WTC11 (cell line): ENCODE measurements around the gene HACD2. TPM values are rescaled to one million over a fixed set of nuclear protein-coding genes. Genes with fewer than 3 reads are reported as not detected.

Source experiments
- ATAC-seq: fragments of 200-7000 bp; cut with Tn5 transposase; 2 replicates; pipeline ENCODE4 v1.10.0; 2021; ENCODE audit warnings: mild to moderate bottlenecking, moderate library complexity
- CTCF ChIA-PET: fragments of 300-600 bp; sonication (Branson Sonifier 250); formaldehyde crosslinking; loops from one replicate; lab custom pipeline; 2021; ENCODE audit warnings: antibody characterized with exemption; lab: Charles Lee
- POLR2A ChIA-PET: fragments of 350-600 bp; sonication (Branson Sonifier 250); formaldehyde crosslinking; loops from one replicate; lab custom pipeline; 2021; ENCODE audit warnings: antibody characterized with exemption; lab: Charles Lee
- DNase-seq: peaks from one replicate; pipeline ENCODE4 v3.0.0; 2021; ENCODE audit warnings: low spot score
- H3K27ac Mint-ChIP-seq: 2 replicates; pipeline ENCODE4 v1.8.0; 2021; ENCODE audit warnings: mixed read lengths
- H3K27me3 Mint-ChIP-seq: 2 replicates; pipeline ENCODE4 v1.8.0; 2021; ENCODE audit warnings: low read depth, mild to moderate bottlenecking, moderate library complexity, mixed read lengths
- H3K36me3 Mint-ChIP-seq: 2 replicates; pipeline ENCODE4 v1.8.0; 2021; ENCODE audit warnings: mixed read lengths
- H3K4me1 Mint-ChIP-seq: 2 replicates; pipeline ENCODE4 v1.8.0; 2022; ENCODE audit warnings: mixed read lengths
- H3K4me3 Mint-ChIP-seq: 2 replicates; pipeline ENCODE4 v1.8.0; 2021; ENCODE audit warnings: mild to moderate bottlenecking, moderate library complexity, mixed read lengths
- H3K9me3 Mint-ChIP-seq: 2 replicates; pipeline ENCODE4 v1.8.0; 2021; ENCODE audit warnings: mixed read lengths
- ATF2 ChIP-seq: sonication (generic); formaldehyde crosslinking; IDR thresholded peaks from 2 replicates; pipeline ENCODE4 v1.8.1; 2022; ENCODE audit warnings: low read depth, missing genetic modification reagents, borderline replicate concordance
- ATF6 ChIP-seq: sonication (generic); formaldehyde crosslinking; IDR thresholded peaks from 2 replicates; pipeline ENCODE4 v1.8.1; 2023; ENCODE audit warnings: mild to moderate bottlenecking, missing genetic modification reagents
- E2F1 ChIP-seq: sonication (generic); formaldehyde crosslinking; IDR thresholded peaks from 2 replicates; pipeline ENCODE4 v1.8.0; 2022; ENCODE audit warnings: mild to moderate bottlenecking, missing genetic modification reagents
- ETV6 ChIP-seq: sonication (generic); formaldehyde crosslinking; IDR thresholded peaks from 2 replicates; pipeline ENCODE4 v1.8.1; 2022; ENCODE audit warnings: mild to moderate bottlenecking, missing genetic modification reagents
- GTF2I ChIP-seq: fragments of 250-450 bp; sonication (Bioruptor Pico); conservative IDR thresholded peaks from 2 replicates; pipeline ENCODE4 v1.4.0; 2021; ENCODE audit warnings: mild to moderate bottlenecking
- HMGA2 ChIP-seq: fragments of 250-450 bp; sonication (Bioruptor Pico); IDR thresholded peaks from 2 replicates; pipeline ENCODE4 v1.4.0; 2021; ENCODE audit warnings: mild to moderate bottlenecking, moderate library complexity
- MYBL2 ChIP-seq: sonication (generic); formaldehyde crosslinking; IDR thresholded peaks from 2 replicates; pipeline ENCODE4 v1.8.1; 2023; ENCODE audit warnings: mild to moderate bottlenecking, moderate library complexity, missing genetic modification reagents
- PRRX2 ChIP-seq: fragments of 250-450 bp; sonication (Bioruptor Pico); IDR thresholded peaks from 2 replicates; pipeline ENCODE4 v1.8.0; 2021; ENCODE audit warnings: mild to moderate bottlenecking
- RELA ChIP-seq: sonication (generic); formaldehyde crosslinking; IDR thresholded peaks from 2 replicates; pipeline ENCODE4 v1.8.1; 2022; ENCODE audit warnings: missing genetic modification reagents, mild to moderate bottlenecking, borderline replicate concordance
- STAT6 ChIP-seq: sonication (generic); formaldehyde crosslinking; conservative IDR thresholded peaks from 2 replicates; pipeline ENCODE4 v1.8.1; 2023; ENCODE audit warnings: mild to moderate bottlenecking, low read depth, missing genetic modification reagents, moderate library complexity
- USF1 ChIP-seq: sonication (generic); formaldehyde crosslinking; IDR thresholded peaks from 2 replicates; pipeline ENCODE4 v1.8.0; 2022; ENCODE audit warnings: mild to moderate bottlenecking, missing genetic modification reagents
- ZBTB43 ChIP-seq: sonication (generic); formaldehyde crosslinking; IDR thresholded peaks from 2 replicates; pipeline ENCODE4 v1.8.1; 2023; ENCODE audit warnings: mild to moderate bottlenecking, missing genetic modification reagents
- ZNF232 ChIP-seq: sonication (generic); formaldehyde crosslinking; IDR thresholded peaks from 2 replicates; pipeline ENCODE4 v1.8.0; 2022; ENCODE audit warnings: mild to moderate bottlenecking, missing genetic modification reagents
- ZNF423 ChIP-seq: fragments of 250-450 bp; sonication (Bioruptor Pico); IDR thresholded peaks from 2 replicates; pipeline ENCODE4 v2.1.2; 2022; ENCODE audit warnings: mild to moderate bottlenecking, moderate library complexity
- total RNA-seq: library from RNA; stranded (reverse); gene quantifications from 3 replicates; pipeline ENCODE4 v1.2.3, GENCODE V29; 2021

Gene HACD2
- total RNA-seq, 1 experiment from 2014 or later, result 26.1 TPM

GRCh38 chr3:123608263-123608937 is 23.5 kb upstream of the HACD2 start:
- Mint-ChIP-seq H3K9me3 (no peaks in the 10 kb centered on the region), H3K27ac (no peak overlapping the region), H3K4me1 (peaks cover 4% of the 10 kb centered on the region), H3K36me3 (0 out of 2 replicates have a peak, but pooled peaks cover 3% of the 10 kb centered on the region), H3K4me3 (no peak overlapping the region), H3K27me3 (no peaks in the 10 kb centered on the region)
- TF ChIP-seq ZNF423 (no peak), PRRX2 (no peak)
- CTCF ChIA-PET, result interaction anchor here (1.3 kb wide), 1 partner anchor 34 kb away, joined by 7 read pairs; no protein-coding TSS in a partner anchor
- ATAC-seq (no peak), DNase-seq (no peak)
- POLR2A ChIA-PET, result interaction anchor here (0.9 kb wide), 1 partner anchor 8 kb away, joined by 3 read pairs; no protein-coding TSS in a partner anchor

- ChIA-PET POLR2A (no interaction called here), CTCF (interaction anchor here (0.5 to 1.6 kb wide), 3 partner anchors 30 to 48 kb away, joined by 3 to 7 read pairs (median 4); no protein-coding TSS in a partner anchor)
- no peaks in the 10 kb centered on the region for H3K27me3 Mint-ChIP-seq
- no peak for ATAC-seq
- no peak for TF ChIP-seq ZNF232 (CRISPR knock-in tag)
- no peak for TF ChIP-seq MYBL2 (CRISPR knock-in tag)
- TF ChIP-seq ATF6, result no peak
- TF ChIP-seq RELA (CRISPR knock-in tag), result no peak
- no peak for TF ChIP-seq ZBTB43 (CRISPR knock-in tag)
- no peak for TF ChIP-seq GTF2I (CRISPR knock-in tag)
- TF ChIP-seq USF1, result no peak
- TF ChIP-seq ETV6 (CRISPR knock-in tag), result no peak
- no peak for TF ChIP-seq HMGA2
- TF ChIP-seq E2F1 (CRISPR knock-in tag), result no peak
- no peak for TF ChIP-seq STAT6 (CRISPR knock-in tag)
- TF ChIP-seq ATF2, result no peak
- H3K9me3 Mint-ChIP-seq, result no peaks in the 10 kb centered on the region
- DNase-seq, result no peak
- peaks cover 4% of the 10 kb centered on the region for H3K4me1 Mint-ChIP-seq
- H3K4me3 Mint-ChIP-seq, result no peak overlapping the region
- H3K27ac Mint-ChIP-seq, result no peak overlapping the region
- H3K36me3 Mint-ChIP-seq, result 0 out of 2 replicates have a peak, but pooled peaks cover 3% of the 10 kb centered on the region
Measured at GRCh38 chr3:123606527-123606926, 21.7 kb upstream of the HACD2 start.
